IMR-90 (cell line): Measurements from ENCODE around the gene TBC1D16. TPM values are rescaled to one million over a fixed set of nuclear protein-coding genes. Genes with fewer than 3 reads are reported as not detected.

ENCODE experiments used
- ATAC-seq: fragments of 200-7000 bp; cut with Tn5 transposase; 2 replicates; pipeline ENCODE4 v1.9.1; 2020; ENCODE audit warnings: low read depth, mild to moderate bottlenecking, moderate library complexity
- BruUV-seq: library from RNA; stranded (reverse); fragments of 400-500 nt; replicated peaks from 2 replicates; lab custom pipeline; 2021; lab: Mats Ljungman, UMichigan
- CTCF ChIA-PET: fragments of 300-600 bp; formaldehyde crosslinking; extraction: SDS; loops from one replicate; lab custom pipeline; 2021; ENCODE audit warnings: antibody characterized with exemption; lab: Yijun Ruan, JAX
- POLR2A ChIA-PET: fragments of 300-600 bp; sonication (Branson Sonifier 250); formaldehyde crosslinking; loops from one replicate; lab custom pipeline; 2022; ENCODE audit warnings: antibody characterized with exemption; ENCODE audit not compliant: unreplicated experiment; lab: Charles Lee
- DNase-seq: peaks from one replicate; pipeline ENCODE4 v3.0.0; 2013
- H2AFZ ChIP-seq: replicated peaks from 2 replicates; pipeline ENCODE3; 2013; ENCODE audit warnings: low read length, mild to moderate bottlenecking; ENCODE audit not compliant: poor library complexity
- H2AK5ac ChIP-seq: 2 replicates; pipeline ENCODE4 v1.6.1; 2013; ENCODE audit warnings: low read depth, low read length, inconsistent platforms
- H2AK9ac ChIP-seq: replicated peaks from 2 replicates; pipeline ENCODE3; 2013; ENCODE audit warnings: mild to moderate bottlenecking, low read depth, low read length, moderate library complexity; ENCODE audit not compliant: poor library complexity
- H2BK120ac ChIP-seq: 2 replicates; pipeline ENCODE4 v1.6.1; 2013; ENCODE audit warnings: low read depth, low read length, inconsistent platforms
- H2BK15ac ChIP-seq: 3 replicates; pipeline ENCODE4 v1.6.1; 2013; ENCODE audit warnings: low read depth, low read length, inconsistent platforms
- H2BK20ac ChIP-seq: 2 replicates; pipeline ENCODE4 v1.6.1; 2013; ENCODE audit warnings: low read depth, mild to moderate bottlenecking, inconsistent platforms, low read length, moderate library complexity
- H2BK5ac ChIP-seq: 2 replicates; pipeline ENCODE4 v1.6.1; 2013; ENCODE audit warnings: mild to moderate bottlenecking, low read depth, low read length, inconsistent platforms; ENCODE audit not compliant: poor library complexity, severe bottlenecking
- H3K14ac ChIP-seq: replicated peaks from 2 replicates; pipeline ENCODE4 v1.6.1; 2013; ENCODE audit warnings: low read depth, low read length, inconsistent platforms
- H3K18ac ChIP-seq: 2 replicates; pipeline ENCODE4 v1.6.1; 2013; ENCODE audit warnings: low read depth, low read length, control low read depth
- H3K23ac ChIP-seq: 2 replicates; pipeline ENCODE4 v1.6.1; 2013; ENCODE audit warnings: low read depth, low read length, inconsistent platforms
- H3K27ac ChIP-seq: 2 replicates; pipeline ENCODE4 v1.5.1; 2013; ENCODE audit warnings: mild to moderate bottlenecking, control low read depth, low read length; ENCODE audit not compliant: insufficient read depth
- H3K27me3 ChIP-seq: 2 replicates; pipeline ENCODE4 v1.6.1; 2013; ENCODE audit warnings: low read length; ENCODE audit not compliant: control insufficient read depth, insufficient read depth
- H3K36me3 ChIP-seq: 2 replicates; pipeline ENCODE4 v1.6.1; 2013; ENCODE audit warnings: low read length, mixed read lengths; ENCODE audit not compliant: control insufficient read depth, insufficient read depth
- H3K4ac ChIP-seq: 2 replicates; pipeline ENCODE4 v1.6.1; 2013; ENCODE audit warnings: low read depth, low read length, inconsistent platforms
- H3K4me1 ChIP-seq: 2 replicates; pipeline ENCODE4 v1.6.1; 2013; ENCODE audit warnings: low read length, mixed read lengths; ENCODE audit not compliant: control insufficient read depth, insufficient read depth
- H3K4me2 ChIP-seq: 2 replicates; pipeline ENCODE4 v1.6.1; 2013; ENCODE audit warnings: low read depth, mild to moderate bottlenecking, control low read depth, low read length, moderate library complexity
- H3K4me3 ChIP-seq: 2 replicates; pipeline ENCODE4 v1.5.1; 2013; ENCODE audit warnings: low read depth, mild to moderate bottlenecking, control low read depth, low read length, moderate library complexity; ENCODE audit not compliant: insufficient read depth
- H3K56ac ChIP-seq: 2 replicates; pipeline ENCODE4 v1.6.1; 2013; ENCODE audit warnings: low read length, inconsistent platforms; ENCODE audit not compliant: insufficient read depth; ENCODE audit errors: extremely low read depth
- H3K79me1 ChIP-seq, 2 experiments: 2 replicates each; pipeline ENCODE4 v1.6.1; 2013; ENCODE audit warnings: low read length in 2 of 2, inconsistent platforms in 1 of 2, low read depth in 1 of 2
- H3K9ac ChIP-seq: 2 replicates; pipeline ENCODE4 v1.6.1; 2013; ENCODE audit warnings: low read depth, low read length, control low read depth
- H3K9me1 ChIP-seq: 2 replicates; pipeline ENCODE4 v1.6.1; 2013; ENCODE audit warnings: low read length, inconsistent platforms; ENCODE audit not compliant: insufficient read depth
- H3K9me3 ChIP-seq: 2 replicates; pipeline ENCODE4 v1.6.1; 2013; ENCODE audit warnings: low read length; ENCODE audit not compliant: control insufficient read depth, insufficient read depth
- H4K20me1 ChIP-seq: 2 replicates; pipeline ENCODE4 v1.6.1; 2013; ENCODE audit warnings: low read length, inconsistent platforms; ENCODE audit not compliant: insufficient read depth
- H4K5ac ChIP-seq: 2 replicates; pipeline ENCODE4 v1.6.1; 2013; ENCODE audit warnings: mild to moderate bottlenecking, low read depth, low read length, control low read depth
- H4K8ac ChIP-seq, 2 experiments: 2 replicates each; pipeline ENCODE4 v1.6.1; 2013; ENCODE audit warnings: low read depth in 2 of 2, low read length in 2 of 2, control low read depth in 1 of 2, inconsistent platforms in 1 of 2
- H4K91ac ChIP-seq: 2 replicates; pipeline ENCODE4 v1.6.1; 2013; ENCODE audit warnings: low read depth, low read length, inconsistent platforms; ENCODE audit not compliant: insufficient read depth
- BHLHE40 ChIP-seq: fragments of 150-350 bp; IDR thresholded peaks from 2 replicates; pipeline ENCODE4 v1.6.1; 2016; ENCODE audit warnings: mild to moderate bottlenecking, low read depth, low read length
- CEBPB ChIP-seq: IDR thresholded peaks from 2 replicates; pipeline ENCODE4 v1.6.1; 2012; ENCODE audit warnings: low read depth, low read length, improper control_type of control experiment
- CHD1 ChIP-seq: IDR thresholded peaks from 2 replicates; pipeline ENCODE4 v1.6.1; 2012; ENCODE audit warnings: low read depth, low read length, improper control_type of control experiment
- FOS ChIP-seq: fragments of 150-350 bp; IDR thresholded peaks from 2 replicates; pipeline ENCODE4 v1.6.1; 2016; ENCODE audit warnings: low read depth, low read length
- MXI1 ChIP-seq: IDR thresholded peaks from 2 replicates; pipeline ENCODE4 v1.6.1; 2012; ENCODE audit warnings: low read depth, mild to moderate bottlenecking, low read length, moderate library complexity, borderline replicate concordance
- NFE2L2 ChIP-seq: fragments of 150-350 bp; IDR thresholded peaks from 2 replicates; pipeline ENCODE4 v1.6.1; 2016; ENCODE audit warnings: low read depth, mild to moderate bottlenecking, low read length
- RAD21 ChIP-seq: IDR thresholded peaks from 2 replicates; pipeline ENCODE4 v1.6.1; 2012; ENCODE audit warnings: low read length, improper control_type of control experiment
- RCOR1 ChIP-seq: IDR thresholded peaks from 2 replicates; pipeline ENCODE4 v1.6.1; 2012; ENCODE audit warnings: mild to moderate bottlenecking, low read length, improper control_type of control experiment; ENCODE audit not compliant: insufficient replicate concordance
- WGBS, 2 experiments: methylation state at CpG; one replicate each; pipeline versions ENCODE4 v1.1.5 to v1.1.7; 2013; ENCODE audit warnings: missing lambda C conversion rate in 2 of 2; ENCODE audit not compliant: insufficient read length in 1 of 2; ENCODE audit errors: extremely low coverage in 2 of 2; 5-methylcytosine and 5-hydroxymethylcytosine counted together
- dilution Hi-C: fragments of 300-500 bp; cut with HindIII; formaldehyde crosslinking; loops from one replicate; pipeline ENCODE4 v1.14.3; 2018; ENCODE audit warnings: low sequenced_read_pairs; ENCODE audit not compliant: unreplicated experiment
- in situ Hi-C: fragments of 300-500 bp; cut with MboI; formaldehyde crosslinking; loops from 3 replicates; pipeline ENCODE4 v1.14.3; 2019; ENCODE audit warnings: low sequenced_read_pairs, inconsistent platforms, mixed read lengths
- intact Hi-C: fragments of 100-400 bp; cut with micrococcal nuclease; formaldehyde crosslinking; loops from 2 replicates; pipeline ENCODE4 v1.10.0; 2022
- polyA plus RNA-seq, 3 experiments: library from polyadenylated mRNA; depleted of rRNA; stranded (reverse); fragments of >200 nt; gene quantifications; 2 replicates each; pipeline ENCODE4 v1.2.3, GENCODE V29; 2012; ENCODE audit warnings: low replicate concordance in 1 of 3
- total RNA-seq: library from RNA; depleted of rRNA; stranded (reverse); fragments of >200 nt; gene quantifications from 2 replicates; pipeline ENCODE4 v1.2.3, GENCODE V29; 2012
- TF ChIP-seq, protein P1 (sequence below): fragments of 150-350 bp; IDR thresholded peaks from 2 replicates; pipeline ENCODE4 v1.6.1; 2017; ENCODE audit warnings: mild to moderate bottlenecking, antibody characterized with exemption, low read length, low read depth

The TBC1D16 gene
- total and polyA plus RNA-seq, 2 of the 4 experiments (the other 2 are of a cell fraction) = 10.1 to 16.7 TPM

DNA sequence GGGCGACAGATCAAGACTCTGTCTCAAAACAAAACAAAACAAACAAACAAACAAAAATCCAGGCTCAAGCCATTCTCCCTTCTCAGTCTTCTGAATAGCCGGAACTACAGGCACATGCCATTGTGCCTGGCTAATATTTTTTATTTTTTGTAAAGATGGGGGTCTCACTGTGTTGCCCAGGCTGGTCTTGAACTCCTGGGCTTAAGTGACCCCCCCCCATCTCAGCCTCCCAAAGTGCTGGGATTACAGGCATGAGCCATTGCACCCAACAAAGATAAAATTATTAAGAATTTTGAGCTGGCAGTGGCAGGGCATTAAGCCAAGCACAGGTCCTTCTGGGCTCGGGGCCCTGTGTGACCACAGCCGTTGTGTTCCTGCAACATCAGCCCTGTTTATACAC, 126.6 kb downstream of the TBC1D16 start:
- BruUV-seq = no TSS peak
- Histone ChIP-seq H3K56ac (no peak overlapping the region), H3K4ac (no peak overlapping the region), H3K23ac (no peak overlapping the region), H2BK5ac (no peak overlapping the region), H3K4me1 (no peaks in the 10 kb centered on the region), H3K18ac (no peak overlapping the region), H2BK120ac (no peak overlapping the region), H3K9me3 (peaks cover 5% of the 10 kb centered on the region; the same call in 1 of the 2 replicates), H3K9me1 (no peaks in the 10 kb centered on the region), H4K8ac (no peak overlapping the region), H3K4me3 (no peak overlapping the region), H2AK9ac (no peak overlapping the region), H3K27me3 (peaks cover 50% of the 10 kb centered on the region), H2AK5ac (no peak overlapping the region), H3K14ac (no peak overlapping the region), H3K36me3 (no peaks in the 10 kb centered on the region), H4K91ac (no peak overlapping the region), H3K4me2 (no peak overlapping the region), H4K20me1 (no peaks in the 10 kb centered on the region), H2BK15ac (no peak overlapping the region), H2BK20ac (no peak overlapping the region), H4K5ac (no peak overlapping the region), H3K79me1 (no peaks in the 10 kb centered on the region), H3K27ac (no peak overlapping the region), H2AFZ (no peak overlapping the region), H3K9ac (no peak overlapping the region)
- TF ChIP-seq BHLHE40 (no peak), MXI1 (no peak), RAD21 (no peak), RCOR1 (no peak), CHD1 (no peak), FOS (no peak), CEBPB (no peak), NFE2L2 (no peak)
- TF ChIP-seq, protein P1, sequence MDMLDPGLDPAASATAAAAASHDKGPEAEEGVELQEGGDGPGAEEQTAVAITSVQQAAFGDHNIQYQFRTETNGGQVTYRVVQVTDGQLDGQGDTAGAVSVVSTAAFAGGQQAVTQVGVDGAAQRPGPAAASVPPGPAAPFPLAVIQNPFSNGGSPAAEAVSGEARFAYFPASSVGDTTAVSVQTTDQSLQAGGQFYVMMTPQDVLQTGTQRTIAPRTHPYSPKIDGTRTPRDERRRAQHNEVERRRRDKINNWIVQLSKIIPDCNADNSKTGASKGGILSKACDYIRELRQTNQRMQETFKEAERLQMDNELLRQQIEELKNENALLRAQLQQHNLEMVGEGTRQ = no peak
- POLR2A ChIA-PET = no interaction called here
- dilution Hi-C loops = no loop called here
- in situ Hi-C loops = no loop called here
- DNase-seq (no peak), ATAC-seq (no peak)
- no CpG with 5 or more reads among the region's 4 CpGs for WGBS, 2 experiments
- intact Hi-C loops = loop anchor here (10.0 kb wide), 1 partner anchor 54 kb away; no protein-coding TSS in a partner anchor
- CTCF ChIA-PET = no interaction called here
